Measurements from ENCODE around the gene LSM6. TPM values are rescaled to one million over a fixed set of nuclear protein-coding genes. Genes with fewer than 3 reads are reported as not detected.
A peak's percentile ranks its signal among the peaks of the same experiment; 100 is the strongest.

The LSM6 gene
- total and polyA plus RNA-seq, 4 donors = 28.8 to 66.8 (median 43.8) TPM

- Histone ChIP-seq H3K36me3 (ENCODE audit: control insufficient read depth in 4 of 4, insufficient read depth in 4 of 4, low read length in 4 of 4) (peaks cover 9 to 26% (median 18%) of the 10 kb centered on the region in 4 donors), H3K9ac (ENCODE audit: insufficient read depth in 1 of 2, low read length in 2 of 2) (no peak overlapping the region)
These were observed 7.7 kb downstream of the LSM6 start for GRCh38 chr4:146183209-146183608.

GRCh38 chr4:146186041-146186440 is 10.5 kb downstream of the LSM6 start:
- TF ChIP-seq, protein P1, sequence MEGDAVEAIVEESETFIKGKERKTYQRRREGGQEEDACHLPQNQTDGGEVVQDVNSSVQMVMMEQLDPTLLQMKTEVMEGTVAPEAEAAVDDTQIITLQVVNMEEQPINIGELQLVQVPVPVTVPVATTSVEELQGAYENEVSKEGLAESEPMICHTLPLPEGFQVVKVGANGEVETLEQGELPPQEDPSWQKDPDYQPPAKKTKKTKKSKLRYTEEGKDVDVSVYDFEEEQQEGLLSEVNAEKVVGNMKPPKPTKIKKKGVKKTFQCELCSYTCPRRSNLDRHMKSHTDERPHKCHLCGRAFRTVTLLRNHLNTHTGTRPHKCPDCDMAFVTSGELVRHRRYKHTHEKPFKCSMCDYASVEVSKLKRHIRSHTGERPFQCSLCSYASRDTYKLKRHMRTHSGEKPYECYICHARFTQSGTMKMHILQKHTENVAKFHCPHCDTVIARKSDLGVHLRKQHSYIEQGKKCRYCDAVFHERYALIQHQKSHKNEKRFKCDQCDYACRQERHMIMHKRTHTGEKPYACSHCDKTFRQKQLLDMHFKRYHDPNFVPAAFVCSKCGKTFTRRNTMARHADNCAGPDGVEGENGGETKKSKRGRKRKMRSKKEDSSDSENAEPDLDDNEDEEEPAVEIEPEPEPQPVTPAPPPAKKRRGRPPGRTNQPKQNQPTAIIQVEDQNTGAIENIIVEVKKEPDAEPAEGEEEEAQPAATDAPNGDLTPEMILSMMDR (IDR thresholded peaks at IDR 0.05; ENCODE audit: control extremely low read depth, extremely low read depth) = no peak
- Histone ChIP-seq H3K36me3 (ENCODE audit: control insufficient read depth in 4 of 4, insufficient read depth in 4 of 4, low read length in 4 of 4) (peaks cover 15 to 35% (median 23%) of the 10 kb centered on the region in 4 donors), H3K27me3 (ENCODE audit: control insufficient read depth in 3 of 3, insufficient read depth in 3 of 3, low read length in 2 of 3) (no peaks in the 10 kb centered on the region), H3K27ac (ENCODE audit: low read depth in 1 of 2, low read length in 1 of 2) (no peak overlapping the region), H3K4me3 (no peak overlapping the region), H3K9me3 (ENCODE audit: control insufficient read depth in 4 of 4, insufficient read depth in 3 of 4, low read length in 3 of 4) (no peaks in the 10 kb centered on the region), H3K9ac (ENCODE audit: insufficient read depth in 1 of 2, low read length in 2 of 2) (no peak overlapping the region), H3K4me1 (ENCODE audit: control insufficient read depth in 5 of 5, insufficient read depth in 5 of 5, low read length in 5 of 5) (peaks cover 0 to 5% (median 3%) of the 10 kb centered on the region in 5 donors)
- no peak for ATAC-seq (ENCODE audit: insufficient read depth, low FRiP score)
- WGBS, 2 donors = 94 to 95% methylated on average over 4 of the region's 4 CpGs
- no peak for DNase-seq

More at GRCh38 chr4:146183209-146183608, 7.7 kb downstream of the LSM6 start:
- Histone ChIP-seq H3K4me3 (no peak overlapping the region), H3K27me3 (ENCODE audit: control insufficient read depth in 3 of 3, insufficient read depth in 3 of 3, low read length in 2 of 3) (no peaks in the 10 kb centered on the region), H3K4me1 (ENCODE audit: control insufficient read depth in 5 of 5, insufficient read depth in 5 of 5, low read length in 5 of 5) (peaks cover 2 to 17% (median 6%) of the 10 kb centered on the region in 5 donors), H3K9me3 (ENCODE audit: control insufficient read depth in 4 of 4, insufficient read depth in 3 of 4, low read length in 3 of 4) (no peaks in the 10 kb centered on the region), H3K27ac (ENCODE audit: low read depth in 1 of 2, low read length in 1 of 2) (no peak overlapping the region)
- TF ChIP-seq, protein P1 (IDR thresholded peaks at IDR 0.05; ENCODE audit: control extremely low read depth, extremely low read depth) = no peak
- ATAC-seq (ENCODE audit: insufficient read depth, low FRiP score) (no peak), DNase-seq (no peak)
- WGBS, 2 donors = 86 to 90% methylated on average over 2 of the region's 2 CpGs

GRCh38 chr4:146186596-146186995 is 11.1 kb downstream of the LSM6 start:
- peaks cover 0 to 10% (median 4%) of the 10 kb centered on the region in 5 donors for H3K4me1 ChIP-seq (ENCODE audit: control insufficient read depth in 5 of 5, insufficient read depth in 5 of 5, low read length in 5 of 5)
- no peak overlapping the region for H3K27ac ChIP-seq (ENCODE audit: low read depth in 1 of 2, low read length in 1 of 2)
- peaks cover 15 to 35% (median 25%) of the 10 kb centered on the region in 4 donors for H3K36me3 ChIP-seq (ENCODE audit: control insufficient read depth in 4 of 4, insufficient read depth in 4 of 4, low read length in 4 of 4)
- 69 to 84% methylated on average over 3 of the region's 3 CpGs for WGBS, 2 donors
- ATAC-seq (ENCODE audit: insufficient read depth, low FRiP score) = no peak
- TF ChIP-seq, protein P1 (IDR thresholded peaks at IDR 0.05; ENCODE audit: control extremely low read depth, extremely low read depth) = no peak
- H3K9ac ChIP-seq (ENCODE audit: insufficient read depth in 1 of 2, low read length in 2 of 2) = no peak overlapping the region
- H3K27me3 ChIP-seq (ENCODE audit: control insufficient read depth in 3 of 3, insufficient read depth in 3 of 3, low read length in 2 of 3) = no peaks in the 10 kb centered on the region
- no peak overlapping the region for H3K4me3 ChIP-seq
- no peaks in the 10 kb centered on the region for H3K9me3 ChIP-seq (ENCODE audit: control insufficient read depth in 4 of 4, insufficient read depth in 3 of 4, low read length in 3 of 4)
- no peak for DNase-seq

DNA sequence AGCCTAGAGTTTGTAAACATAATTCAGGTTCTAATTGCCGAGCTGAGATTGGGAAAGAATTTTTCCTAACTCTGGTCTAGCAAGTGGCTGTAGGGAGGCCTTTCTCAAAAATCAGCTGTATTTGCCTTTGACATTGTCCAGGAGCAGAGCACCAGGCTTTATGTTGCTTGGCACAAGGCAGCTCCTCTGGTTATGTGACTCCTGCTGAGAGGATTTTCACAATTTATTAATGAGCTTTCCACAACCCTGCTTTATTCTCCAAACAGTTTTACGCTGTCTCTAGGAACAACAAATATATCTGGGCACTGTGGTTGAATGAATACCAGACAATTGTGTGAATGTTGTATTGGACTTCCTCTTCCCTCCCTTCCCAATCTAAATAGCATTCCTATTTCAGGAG is 14.9 kb downstream of the LSM6 start:
- Histone ChIP-seq H3K36me3 (ENCODE audit: control insufficient read depth in 4 of 4, insufficient read depth in 4 of 4, low read length in 4 of 4) (peaks cover 11 to 26% (median 20%) of the 10 kb centered on the region in 4 donors), H3K4me1 (ENCODE audit: control insufficient read depth in 5 of 5, insufficient read depth in 5 of 5, low read length in 5 of 5) (peaks cover 0 to 20% (median 8%) of the 10 kb centered on the region in 5 donors), H3K4me3 (no peak overlapping the region), H3K9me3 (ENCODE audit: control insufficient read depth in 4 of 4, insufficient read depth in 3 of 4, low read length in 3 of 4) (no peaks in the 10 kb centered on the region), H3K27ac (ENCODE audit: low read depth in 1 of 2, low read length in 1 of 2) (peak overlapping the region in 1 of 2 donors; percentile 19), H3K27me3 (ENCODE audit: control insufficient read depth in 3 of 3, insufficient read depth in 3 of 3, low read length in 2 of 3) (no peaks in the 10 kb centered on the region), H3K9ac (ENCODE audit: insufficient read depth in 1 of 2, low read length in 2 of 2) (no peak overlapping the region)
- ATAC-seq (ENCODE audit: insufficient read depth, low FRiP score) = no peak
- TF ChIP-seq, protein P1 (IDR thresholded peaks at IDR 0.05; ENCODE audit: control extremely low read depth, extremely low read depth) = no peak
- 57 to 77% methylated on average over 2 of the region's 2 CpGs for WGBS, 2 donors
- no peak for DNase-seq

Data from lung (tissue), 12 donors.